Fibroblast of lung (primary cell): ENCODE measurements around the gene CEP120.

Source experiments
- EZH2 ChIP-seq: IDR thresholded peaks from 2 replicates; pipeline ENCODE4 v1.5.1; 2012; ENCODE audit warnings: low read length, control low read depth, mild to moderate bottlenecking; ENCODE audit errors: missing control alignments
- TF ChIP-seq, protein P1 (sequence below), 2 donors: IDR thresholded peaks in 1 of 2; conservative IDR thresholded peaks in 1 of 2; 1 replicate in 1 of 2; 2 replicates in 1 of 2; pipeline ENCODE4 v1.5.1; 2011 to 2012; ENCODE audit warnings: low read length in 2 of 2, control low read depth in 1 of 2, inconsistent platforms in 1 of 2, low read depth in 1 of 2, mild to moderate bottlenecking in 1 of 2

DNA sequence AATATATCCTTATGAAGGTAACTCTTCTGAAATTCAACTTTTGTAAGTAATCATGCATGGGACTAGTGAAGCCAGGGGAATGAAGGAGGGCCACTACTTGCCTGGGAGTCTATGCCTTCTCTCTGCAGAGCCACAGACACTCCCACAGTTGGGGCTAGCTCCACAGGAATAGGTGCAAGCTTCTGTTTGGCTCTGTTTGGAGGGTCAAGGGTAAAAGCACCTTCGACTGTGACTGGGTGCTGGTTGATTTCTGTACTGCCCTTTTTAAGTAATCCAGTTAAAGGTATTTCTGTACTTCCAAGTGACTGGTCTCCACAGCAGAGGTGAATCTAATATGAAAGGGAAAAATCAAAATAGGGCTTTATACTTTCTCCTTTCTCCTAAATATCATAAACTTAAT, 32.2 kb downstream of the CEP120 start:
- TF ChIP-seq, protein P1, sequence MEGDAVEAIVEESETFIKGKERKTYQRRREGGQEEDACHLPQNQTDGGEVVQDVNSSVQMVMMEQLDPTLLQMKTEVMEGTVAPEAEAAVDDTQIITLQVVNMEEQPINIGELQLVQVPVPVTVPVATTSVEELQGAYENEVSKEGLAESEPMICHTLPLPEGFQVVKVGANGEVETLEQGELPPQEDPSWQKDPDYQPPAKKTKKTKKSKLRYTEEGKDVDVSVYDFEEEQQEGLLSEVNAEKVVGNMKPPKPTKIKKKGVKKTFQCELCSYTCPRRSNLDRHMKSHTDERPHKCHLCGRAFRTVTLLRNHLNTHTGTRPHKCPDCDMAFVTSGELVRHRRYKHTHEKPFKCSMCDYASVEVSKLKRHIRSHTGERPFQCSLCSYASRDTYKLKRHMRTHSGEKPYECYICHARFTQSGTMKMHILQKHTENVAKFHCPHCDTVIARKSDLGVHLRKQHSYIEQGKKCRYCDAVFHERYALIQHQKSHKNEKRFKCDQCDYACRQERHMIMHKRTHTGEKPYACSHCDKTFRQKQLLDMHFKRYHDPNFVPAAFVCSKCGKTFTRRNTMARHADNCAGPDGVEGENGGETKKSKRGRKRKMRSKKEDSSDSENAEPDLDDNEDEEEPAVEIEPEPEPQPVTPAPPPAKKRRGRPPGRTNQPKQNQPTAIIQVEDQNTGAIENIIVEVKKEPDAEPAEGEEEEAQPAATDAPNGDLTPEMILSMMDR (conservative IDR thresholded peaks at IDR 0.05 in 1 of 2, IDR thresholded peaks at IDR 0.05 in 1 of 2; ENCODE audit: low read depth in 1 of 2, low read length in 2 of 2), result no peak
- no peak for TF ChIP-seq EZH2
